Stimulated activated CD8-positive, alpha-beta memory T cell treated with anti-CD3 and anti-CD28 coated beads, Interleukin-15, amount 100 ng/mL, for 48 hours (primary cell): Measurements from ENCODE around the gene CDC25B.

ENCODE experiments used
- DNase-seq, 2 donors: peaks; one replicate each; pipeline ENCODE4 v3.0.0-alpha.2; 2020; ENCODE audit warnings: low read depth in 2 of 2

Gene CDC25B

DNA sequence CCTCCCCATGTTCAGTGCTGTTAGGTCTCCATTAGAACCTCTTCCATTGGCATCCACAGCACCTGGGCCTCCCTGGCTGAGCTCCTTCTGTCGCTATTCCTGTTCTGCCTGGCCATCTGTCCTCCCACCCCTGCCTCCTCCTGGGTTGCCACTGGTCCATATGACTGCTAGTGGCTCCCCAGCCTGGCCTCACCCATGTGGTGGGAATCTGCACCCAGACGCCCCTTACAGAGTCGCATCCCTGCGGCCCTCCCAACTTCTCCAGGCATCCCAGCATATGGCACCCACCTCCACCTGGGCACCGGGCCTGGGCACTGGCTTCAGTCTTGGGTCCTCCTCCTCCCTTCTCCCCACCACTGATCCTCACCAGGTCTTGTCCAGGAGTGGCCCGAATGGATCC is 7.7 kb downstream of the CDC25B start:
- no peak for DNase-seq

DNA sequence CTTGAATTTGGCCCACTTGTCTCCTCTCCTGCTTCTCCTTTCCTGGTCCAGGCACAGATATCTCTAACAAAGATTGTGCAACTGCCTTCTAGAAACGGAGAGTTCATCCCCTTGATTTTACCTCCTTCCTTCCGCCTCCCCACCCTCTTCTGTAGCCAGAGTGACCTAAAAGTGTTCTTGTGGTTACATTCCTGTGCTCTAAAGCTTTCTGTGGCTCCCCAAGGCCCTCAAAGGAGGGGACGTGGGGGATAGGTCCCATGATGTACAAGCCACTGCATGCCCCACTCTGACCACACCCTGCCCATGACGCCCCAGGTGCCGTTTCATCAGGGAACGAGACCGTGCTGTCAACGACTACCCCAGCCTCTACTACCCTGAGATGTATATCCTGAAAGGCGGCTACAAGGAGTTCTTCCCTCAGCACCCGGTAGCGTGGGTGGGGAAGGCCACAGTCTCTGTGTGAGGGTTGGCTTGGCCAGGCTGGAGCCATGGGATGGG is 8.2 kb downstream of the CDC25B start:
- DNase-seq, result no peak

DNA sequence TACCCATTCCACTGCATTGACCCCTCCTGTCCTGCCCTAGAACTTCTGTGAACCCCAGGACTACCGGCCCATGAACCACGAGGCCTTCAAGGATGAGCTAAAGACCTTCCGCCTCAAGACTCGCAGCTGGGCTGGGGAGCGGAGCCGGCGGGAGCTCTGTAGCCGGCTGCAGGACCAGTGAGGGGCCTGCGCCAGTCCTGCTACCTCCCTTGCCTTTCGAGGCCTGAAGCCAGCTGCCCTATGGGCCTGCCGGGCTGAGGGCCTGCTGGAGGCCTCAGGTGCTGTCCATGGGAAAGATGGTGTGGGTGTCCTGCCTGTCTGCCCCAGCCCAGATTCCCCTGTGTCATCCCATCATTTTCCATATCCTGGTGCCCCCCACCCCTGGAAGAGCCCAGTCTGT is 8.7 kb downstream of the CDC25B start:
- DNase-seq, result no peak

DNA sequence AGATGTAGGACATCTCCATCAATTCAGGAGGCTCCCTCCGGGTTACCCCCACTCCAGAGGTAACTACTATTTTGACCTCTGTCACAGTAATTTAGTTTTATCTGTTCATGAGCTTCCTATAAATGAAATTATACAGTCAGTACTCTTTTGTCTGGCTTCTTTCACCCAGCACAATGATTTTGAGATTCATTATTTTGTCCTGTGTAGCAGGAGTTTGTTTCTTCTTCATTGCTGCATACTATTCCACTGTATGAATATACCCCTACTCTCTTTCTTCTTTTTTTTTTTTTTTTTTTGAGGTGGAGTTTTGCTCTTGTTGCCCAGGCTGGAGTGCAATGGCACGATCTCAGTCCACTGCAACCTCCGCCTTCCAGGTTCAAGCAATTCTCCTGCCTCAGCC is 12.4 kb downstream of the CDC25B start:
- DNase-seq, result no peak

DNA sequence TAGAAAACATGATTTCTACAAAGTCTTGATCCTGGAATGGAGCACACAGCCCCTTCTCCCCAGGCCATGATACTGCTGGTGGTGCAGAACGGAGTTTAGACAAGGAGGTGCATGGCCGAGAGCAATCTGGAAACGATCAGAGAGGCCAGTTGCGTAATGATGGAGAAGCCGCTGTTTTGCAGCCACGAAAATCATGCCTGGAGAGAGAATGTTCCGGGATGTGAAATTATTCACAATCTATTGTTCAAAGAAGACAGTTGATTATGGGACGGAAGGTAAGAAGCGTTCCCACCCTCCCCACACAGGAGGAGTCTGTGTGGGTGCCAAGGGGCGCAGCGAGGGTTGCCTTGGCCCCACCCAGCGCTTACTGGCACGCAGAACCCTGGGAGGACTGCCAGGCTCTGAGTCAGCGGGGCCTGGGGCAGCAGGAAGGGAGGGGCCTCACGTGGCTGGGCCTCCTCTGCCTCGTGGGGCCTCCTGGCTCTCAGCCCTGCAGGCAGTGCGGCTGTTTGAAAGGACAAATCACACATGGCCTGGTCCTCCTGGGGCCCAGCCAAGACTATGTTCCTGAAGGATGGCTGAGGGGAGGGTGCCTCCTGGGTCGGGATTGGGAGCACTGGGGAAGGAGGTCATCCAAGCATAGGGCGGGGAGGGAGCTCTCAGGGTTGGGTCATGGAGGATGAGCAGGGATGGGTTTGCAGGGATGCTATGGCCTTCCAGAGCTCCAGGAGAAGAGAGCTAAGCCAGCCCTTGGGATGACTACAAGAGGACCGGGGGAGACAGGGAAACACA is 15.6 kb downstream of the CDC25B start:
- DNase-seq, result peak; percentile 85 to 90

DNA sequence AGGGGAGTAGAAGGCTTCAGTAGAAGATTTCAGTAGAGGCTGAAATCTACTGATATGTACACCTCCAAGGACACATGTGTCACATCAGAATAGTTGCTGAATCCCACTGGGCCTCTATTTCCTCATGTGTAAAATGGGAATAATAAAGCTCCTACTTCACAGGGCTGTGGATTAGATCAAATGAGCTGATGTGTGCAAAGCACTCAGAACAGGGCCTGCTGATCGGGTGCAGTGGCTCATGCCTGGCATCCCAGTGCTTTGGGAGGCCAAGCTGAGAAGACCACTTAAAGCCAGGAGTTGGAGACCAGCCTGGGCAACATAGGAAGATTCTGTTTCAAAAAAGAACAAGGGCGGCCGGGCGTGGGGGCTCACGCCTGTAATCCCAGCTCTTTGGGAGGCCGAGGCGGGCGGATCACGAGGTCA is 16.2 kb downstream of the CDC25B start:
- no peak for DNase-seq

DNA sequence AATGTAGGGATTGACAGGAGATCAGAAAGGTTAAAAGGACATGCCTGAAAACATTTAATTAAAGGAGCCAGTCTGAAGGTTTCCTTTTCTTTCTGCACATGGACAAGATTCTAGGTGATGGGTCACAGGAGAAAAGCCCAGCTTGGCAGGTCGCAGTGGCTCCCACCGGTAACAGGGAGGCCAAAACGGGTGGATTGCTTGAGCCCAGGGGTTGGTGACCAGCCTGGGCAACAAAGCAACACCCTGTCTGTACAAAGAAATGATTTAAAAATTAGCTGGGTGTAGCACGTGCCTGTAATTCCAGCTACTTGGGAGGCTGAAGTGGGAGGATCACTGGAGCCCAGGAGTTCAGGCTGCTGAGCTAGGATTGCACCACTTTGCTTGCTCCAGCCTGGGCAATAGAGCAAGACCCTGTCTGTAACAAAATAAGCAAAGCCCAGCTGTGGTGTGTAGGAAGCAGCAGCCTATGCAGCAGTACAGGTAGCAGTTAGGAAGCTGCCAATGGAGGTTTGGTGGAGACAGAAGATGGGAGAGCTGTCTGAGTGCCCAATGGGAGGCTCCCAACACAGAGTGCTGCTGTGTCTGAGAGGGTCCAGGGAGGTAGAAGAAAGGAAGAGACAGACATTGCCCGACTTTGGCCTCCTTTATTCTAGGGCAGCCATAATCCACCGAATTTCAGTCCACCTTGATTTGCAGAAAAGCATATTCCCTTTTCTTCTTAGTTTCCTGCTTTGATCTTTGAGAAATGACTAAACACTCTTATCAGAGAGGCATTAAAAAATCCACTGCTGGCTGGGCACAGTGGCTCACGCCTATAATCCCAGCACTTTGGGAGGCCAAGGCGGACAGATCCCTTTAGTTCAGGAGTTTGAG is 17.1 kb downstream of the CDC25B start:
- no peak for DNase-seq

DNA sequence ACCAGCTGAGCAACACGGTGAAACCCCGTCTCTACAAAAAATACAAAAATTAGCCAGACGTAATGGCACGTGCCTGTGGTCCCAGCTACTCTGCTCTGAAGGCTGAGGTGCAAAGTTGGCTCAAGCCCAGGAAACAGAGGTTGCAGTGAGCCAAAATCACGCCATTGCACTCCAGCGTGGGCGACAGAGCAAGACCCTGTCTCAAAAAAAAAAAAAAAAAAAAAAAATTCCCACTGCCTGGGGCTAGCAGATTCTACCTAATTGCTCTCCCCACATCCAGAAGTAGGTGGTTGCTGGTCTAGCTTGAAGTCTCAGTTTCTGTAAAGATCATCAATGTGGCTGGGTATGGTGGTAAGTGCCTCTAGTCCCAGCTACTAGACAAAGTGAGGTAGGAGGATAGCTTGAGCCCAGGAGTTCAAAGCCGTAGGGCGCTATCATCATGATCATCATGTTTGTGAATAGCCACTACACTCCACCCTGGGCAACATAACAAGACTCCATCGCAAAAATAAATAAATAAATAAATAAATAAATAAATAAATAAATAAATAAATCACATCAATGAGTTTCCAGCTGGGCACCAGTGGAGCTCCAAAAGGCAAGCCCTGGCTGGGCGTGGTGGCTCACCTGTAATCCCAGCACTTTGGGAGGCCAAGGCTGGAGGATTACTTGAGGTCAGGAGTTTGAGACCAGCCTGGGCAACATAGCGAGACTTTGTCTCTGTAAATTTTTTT is 17.9 kb downstream of the CDC25B start:
- no peak for DNase-seq

DNA sequence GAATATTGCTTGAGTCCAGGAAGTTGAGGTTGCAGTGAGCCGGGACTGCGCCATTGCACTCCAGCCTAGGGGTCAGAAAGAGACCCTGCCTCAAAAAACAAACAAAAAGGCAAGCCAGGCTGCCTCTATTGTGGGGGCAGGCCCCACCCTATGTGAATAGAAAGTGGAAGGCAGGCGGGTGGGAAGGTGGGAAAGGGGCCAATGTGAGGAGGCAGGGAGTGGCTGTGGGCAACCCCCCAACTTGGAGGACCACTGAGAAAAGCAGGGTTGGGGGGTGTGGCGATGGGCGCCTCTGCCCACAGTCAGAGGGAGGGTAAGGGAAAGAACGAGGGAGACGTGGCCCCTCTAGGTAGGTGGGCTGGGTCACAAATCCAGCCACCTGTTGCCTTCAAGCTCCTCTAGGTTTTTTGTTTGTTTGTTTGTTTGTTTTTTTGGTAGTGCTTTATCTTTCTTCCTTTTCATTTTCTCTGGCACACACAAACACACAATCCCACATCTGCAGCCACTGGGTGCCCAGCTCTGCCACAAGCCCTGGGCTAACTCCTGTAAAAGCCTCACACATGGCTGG is 18.9 kb downstream of the CDC25B start:
- no peak for DNase-seq

DNA sequence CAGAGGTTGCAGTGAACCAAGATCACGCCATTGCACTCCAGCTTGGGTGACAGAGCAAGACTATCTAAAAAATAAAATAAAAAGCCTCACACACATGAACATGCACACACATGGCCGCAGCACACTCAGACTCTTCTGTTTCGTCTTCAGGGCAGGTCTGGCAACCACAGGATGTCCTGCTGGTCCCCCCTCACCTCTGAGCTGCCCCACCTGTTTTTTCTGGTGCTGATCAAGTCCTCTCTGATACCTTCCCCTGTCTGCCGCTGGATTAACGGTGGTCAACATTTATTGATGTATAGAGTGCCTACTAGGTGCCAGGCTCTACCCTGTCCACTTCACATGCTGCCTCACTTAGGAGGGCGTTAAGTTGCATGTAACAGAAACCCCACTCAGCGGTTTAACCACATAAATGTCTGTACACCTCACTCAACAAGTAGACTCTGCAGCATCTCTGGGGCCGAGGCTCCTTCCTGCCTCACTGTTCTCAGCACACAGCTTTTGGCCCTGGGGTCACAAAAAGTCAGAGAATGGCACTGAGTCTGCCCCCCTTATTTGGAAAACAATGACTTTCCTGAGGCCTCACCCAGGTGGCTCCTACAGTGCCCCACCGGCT is 19.7 kb downstream of the CDC25B start:
- no peak for DNase-seq

DNA sequence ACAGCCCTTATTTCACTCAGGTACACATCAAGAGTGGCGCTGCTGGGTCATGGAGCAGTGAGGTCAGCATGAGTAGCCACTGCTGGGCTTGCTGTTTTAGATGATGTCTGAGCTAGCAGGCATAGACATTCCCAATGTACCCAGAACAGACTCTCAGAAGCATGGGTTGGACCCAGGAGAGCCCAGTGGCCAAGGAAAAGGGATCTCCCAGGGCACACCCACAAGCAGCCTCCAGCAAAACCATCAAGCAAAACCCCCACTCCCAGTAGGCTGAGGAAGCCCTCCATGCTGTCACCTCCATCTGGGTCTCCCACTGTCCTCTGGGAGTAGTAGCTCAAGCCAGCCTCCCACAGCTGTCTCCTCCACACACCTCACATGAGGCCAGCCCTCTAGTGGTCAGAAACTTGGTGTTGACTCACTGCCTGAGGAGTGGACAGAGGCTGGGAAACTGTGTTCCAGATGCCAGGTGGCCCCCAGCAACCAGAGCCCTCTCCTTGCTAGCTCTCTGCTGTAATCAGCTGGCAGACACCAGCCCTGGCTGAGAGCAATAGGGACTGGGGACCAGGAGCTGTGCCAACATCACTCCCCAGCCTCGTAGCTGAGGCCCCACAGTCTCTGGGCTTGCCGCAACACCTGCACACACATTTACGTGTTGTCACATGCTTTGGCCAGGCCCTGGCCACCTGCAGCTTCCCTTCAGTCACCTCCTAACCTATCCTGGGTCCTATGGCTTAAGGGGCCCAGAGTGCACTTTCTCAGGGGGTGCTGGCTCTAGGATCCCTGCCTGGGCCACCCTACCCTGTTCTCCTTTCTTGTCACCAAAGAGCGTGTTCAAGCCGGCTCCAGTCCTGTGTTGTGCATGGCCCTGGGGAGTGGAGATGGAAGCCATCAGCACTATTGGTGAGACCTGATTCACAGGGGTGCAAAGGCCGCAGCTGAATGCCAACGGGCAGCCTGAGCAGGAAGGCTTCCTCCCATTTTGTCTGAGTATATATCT is 22.3 kb downstream of the CDC25B start:
- no peak for DNase-seq

DNA sequence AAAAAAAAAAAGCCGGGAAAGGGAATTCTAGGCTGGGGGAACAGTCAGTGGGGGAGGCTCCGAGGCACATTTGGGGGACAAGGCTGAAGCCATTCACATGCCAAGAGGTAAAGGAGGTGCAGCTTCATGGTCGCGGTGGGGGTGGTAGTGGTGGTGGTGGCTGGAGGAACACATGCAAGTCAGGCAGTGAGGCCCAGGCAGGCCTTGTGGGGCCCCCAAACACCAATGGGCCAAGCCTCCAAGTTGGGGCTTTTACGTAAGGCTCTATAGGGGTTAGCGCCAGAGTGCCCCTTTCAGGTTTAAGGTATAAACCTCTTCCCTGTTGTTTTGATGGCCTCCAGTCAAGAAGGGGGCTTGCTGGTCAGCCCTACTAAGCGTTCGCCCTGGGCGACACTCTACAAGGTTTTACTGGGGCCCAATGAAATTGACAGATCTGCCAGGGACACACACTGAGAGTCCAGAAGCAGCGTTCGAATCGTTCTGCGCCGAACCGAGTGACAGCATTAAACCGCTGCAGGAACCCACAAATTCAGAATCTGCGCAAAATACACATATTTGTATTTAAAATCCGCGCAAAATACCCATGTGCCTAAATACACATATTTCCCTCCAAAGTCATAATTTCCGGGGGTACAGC is 23.4 kb downstream of the CDC25B start:
- DNase-seq, result no peak

DNA sequence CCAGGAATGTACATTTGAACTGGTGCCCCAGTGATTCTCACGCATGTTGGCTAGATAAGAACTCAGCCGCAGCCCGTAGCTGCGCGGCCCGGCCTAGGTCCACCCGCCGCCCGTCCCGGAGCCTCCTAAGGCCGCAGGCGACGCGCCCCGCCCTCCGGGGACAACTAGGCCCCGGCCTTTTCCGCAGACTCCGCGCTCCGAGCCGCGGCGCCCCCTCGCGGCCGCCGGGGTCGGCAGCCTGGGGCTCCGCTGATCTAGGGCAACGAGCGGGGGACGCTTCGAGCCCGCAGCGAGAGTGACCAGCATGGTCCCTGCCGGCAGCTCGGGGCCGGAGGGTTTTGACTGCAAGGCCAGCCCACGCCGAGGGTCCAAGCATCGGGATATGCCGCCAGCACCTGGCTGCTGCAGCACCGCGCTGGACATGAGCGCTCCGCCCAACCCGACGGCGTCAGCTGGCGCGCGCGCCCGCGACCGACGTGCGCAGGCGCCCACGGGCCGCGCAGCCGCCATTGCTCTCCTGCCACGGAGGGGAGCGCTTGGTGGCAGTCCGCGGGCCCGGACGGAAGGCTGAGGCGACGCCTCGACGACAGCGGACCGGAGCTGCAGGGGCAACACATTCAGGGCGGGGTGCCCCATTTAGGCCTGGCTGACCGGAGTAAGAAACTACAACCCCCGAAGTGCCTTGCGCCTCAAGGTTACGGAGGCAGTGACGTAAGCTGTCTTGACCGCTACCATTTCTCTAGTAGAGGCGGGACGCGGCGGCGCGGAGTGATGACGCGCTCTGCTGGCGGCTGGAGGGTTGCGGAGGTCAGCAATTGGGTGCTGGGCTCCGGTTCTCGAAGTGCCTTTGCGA is 24.2 kb downstream of the CDC25B start, which contains the start of gene AP5S1:
TSS of gene AP5S1 (plus strand) at position 500 of the 853 bp plus-strand sequence. CDS start 1,571 bp downstream, outside the sequence.
- peak; percentile 89 to 90 for DNase-seq

DNA sequence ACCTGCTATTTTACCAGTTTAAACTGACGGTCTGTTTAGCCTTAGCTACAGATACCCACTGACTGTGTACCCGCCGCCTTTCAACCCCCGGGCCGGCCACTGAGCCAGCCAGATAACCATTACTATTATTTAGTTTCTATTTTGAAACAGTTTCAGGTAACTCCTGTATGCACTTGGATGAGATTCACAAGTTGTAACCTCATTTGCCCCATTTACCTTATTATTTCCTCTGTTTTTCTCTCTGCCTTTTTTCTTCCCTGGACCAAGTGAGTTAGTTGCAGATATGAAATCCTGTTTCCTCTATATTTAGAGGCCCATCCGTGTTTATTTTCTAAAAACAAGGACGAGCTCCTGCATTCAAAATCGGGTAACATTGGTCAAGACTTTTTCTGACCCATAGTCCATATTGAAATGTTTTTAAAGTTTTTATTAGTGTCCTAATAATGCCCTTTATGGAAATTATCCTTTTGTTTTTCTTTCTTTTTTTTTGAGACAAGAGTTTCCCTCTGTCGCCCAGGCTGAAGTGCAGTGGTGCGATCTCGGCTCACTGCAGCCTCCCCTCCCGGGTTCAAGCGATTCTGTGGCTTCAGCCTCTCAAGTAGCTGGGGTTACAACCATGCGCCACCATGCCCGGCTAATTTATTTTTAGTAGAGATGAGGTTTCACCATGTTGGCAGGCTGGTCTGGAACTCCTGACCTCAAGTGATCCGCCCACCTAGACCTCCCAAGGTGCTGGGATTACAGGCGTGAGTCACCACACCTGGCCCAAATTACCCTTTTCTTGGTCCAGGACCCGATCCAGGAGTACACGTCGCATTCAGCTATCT is 25.0 kb downstream of the CDC25B start:
- DNase-seq, result no peak

DNA sequence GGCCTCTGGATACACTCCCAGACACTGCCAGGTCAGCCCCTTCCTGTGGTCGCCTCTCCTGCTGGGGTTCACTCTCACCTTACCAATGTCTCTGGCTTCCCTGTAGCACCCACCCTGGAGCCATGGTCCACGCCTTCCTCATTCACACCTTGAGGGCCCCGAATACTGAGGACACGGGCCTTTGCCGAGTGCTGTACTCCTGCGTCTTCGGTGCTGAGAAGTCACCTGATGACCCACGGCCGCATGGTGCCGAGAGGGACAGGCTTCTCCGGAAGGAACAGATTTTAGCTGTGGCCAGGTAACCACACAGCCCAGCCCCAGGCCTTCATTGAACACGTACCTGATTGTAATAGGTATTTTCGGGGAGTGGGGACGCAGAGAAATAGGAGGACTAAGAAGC is 25.9 kb downstream of the CDC25B start:
- DNase-seq, result no peak

DNA sequence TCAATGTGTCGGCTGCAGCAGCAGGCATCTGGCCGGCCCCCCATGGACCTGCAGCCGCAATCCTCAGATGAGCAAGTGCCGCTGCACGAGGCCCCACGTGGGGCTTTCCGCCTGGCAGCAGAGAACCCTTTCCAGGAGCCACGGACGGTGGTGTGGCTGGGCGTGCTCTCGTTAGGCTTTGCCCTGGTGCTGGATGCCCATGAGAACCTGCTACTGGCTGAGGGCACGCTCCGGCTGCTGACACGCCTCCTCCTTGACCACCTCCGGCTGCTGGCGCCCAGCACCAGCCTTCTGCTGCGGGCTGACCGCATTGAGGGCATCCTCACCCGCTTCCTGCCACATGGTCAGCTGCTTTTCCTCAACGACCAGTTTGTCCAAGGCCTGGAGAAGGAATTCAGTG is 27.8 kb downstream of the CDC25B start:
- DNase-seq, result no peak

DNA sequence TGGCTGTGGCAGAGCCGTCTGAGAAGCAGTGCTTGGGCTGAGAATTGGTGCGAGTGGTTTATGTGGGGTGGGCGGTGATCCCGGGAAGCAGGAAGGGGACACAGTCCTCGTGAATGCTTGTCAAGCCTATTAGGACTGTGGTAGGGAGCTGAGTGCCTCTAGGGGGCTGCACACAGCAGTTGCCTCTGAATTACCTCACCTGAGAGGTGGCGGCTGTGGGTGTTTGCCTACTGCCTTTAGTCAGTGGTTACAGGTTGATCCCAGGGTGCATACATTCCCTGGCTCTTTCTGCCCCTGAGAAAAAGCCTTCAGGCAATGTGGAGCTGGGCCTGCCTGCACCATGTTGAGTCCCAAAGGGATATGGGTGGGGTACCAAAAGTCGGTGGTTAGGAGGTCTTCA is 29.4 kb downstream of the CDC25B start:
- no peak for DNase-seq

DNA sequence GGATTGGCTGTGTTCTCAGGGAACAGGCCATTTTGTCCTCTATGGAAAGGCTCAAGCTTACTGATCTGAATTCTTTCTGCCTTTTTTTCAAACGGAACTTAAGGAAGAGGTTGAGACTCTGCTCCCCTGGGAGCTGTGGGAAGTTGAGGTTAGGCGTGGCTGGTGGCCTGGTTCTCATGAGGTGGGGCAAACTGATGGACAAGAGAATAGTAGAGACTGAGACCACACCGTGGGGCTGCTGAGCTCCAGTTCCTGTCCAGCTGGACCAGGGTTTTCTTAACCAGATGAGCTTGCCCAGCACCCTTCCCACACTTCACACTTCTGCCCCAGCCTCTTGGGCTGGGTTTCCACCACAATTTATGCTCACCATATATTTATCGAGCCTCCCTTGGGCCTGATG is 30.3 kb downstream of the CDC25B start:
- DNase-seq, result no peak
